ENCODE results near the gene KDELR3. TPM values are rescaled to one million over a fixed set of nuclear protein-coding genes. Genes with fewer than 3 reads are reported as not detected.
"Not testable (repeated sequence)": the region's sequence is repeated elsewhere in the genome, so short reads cannot be mapped to it uniquely, and the experiment has no call there.

The KDELR3 gene
- polyA plus RNA-seq, 2 donors: 1.0 to 1.3 TPM

DNA sequence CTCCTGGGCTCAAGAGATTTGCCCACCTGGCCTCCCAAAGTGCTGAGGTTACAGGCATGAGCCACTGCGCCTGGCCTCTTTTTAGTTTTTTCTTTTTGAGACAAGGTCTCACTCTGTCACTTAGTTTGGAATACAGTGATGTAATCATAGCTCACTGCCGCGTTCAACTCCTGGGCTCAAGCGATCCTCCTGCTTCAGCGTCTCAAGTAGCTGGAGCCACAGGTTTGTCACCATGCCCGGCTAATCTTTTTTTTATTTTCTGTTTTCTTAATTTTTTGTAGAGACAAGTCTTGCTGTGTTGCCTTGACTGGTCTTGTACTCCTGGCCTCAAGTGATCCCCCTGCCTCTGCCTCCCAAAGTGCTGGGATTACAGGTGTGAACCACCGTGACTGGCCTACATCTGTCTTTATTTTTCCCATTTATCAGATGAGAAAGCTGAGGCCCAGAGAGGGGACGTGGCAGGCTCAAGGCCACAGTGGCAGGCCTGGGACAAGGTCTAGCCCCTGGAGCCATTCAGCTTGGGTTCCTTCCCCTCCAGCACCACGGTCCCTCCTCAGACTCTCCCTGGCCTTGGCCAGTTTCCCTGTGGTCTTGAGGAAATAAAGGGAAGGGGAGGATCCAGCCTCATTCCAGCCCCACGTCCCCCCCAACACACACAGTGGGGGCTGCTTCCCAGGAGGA lies 2.8 kb upstream of the KDELR3 start:
- H3K27me3 ChIP-seq (ENCODE audit: control insufficient read depth in 1 of 2, insufficient read depth in 2 of 2, low read length in 2 of 2): peaks cover 0 to 6% of the 10 kb centered on the region in 2 donors
- 80 to 81% methylated on average over 10 of the region's 10 CpGs for WGBS, 2 donors
- H3K27ac ChIP-seq (ENCODE audit: low read depth in 2 of 2, low read length in 1 of 2): no peak overlapping the region
- no peaks in the 10 kb centered on the region for H3K9me3 ChIP-seq (ENCODE audit: control insufficient read depth in 2 of 2, insufficient read depth in 1 of 2, low read depth in 1 of 2, low read length in 1 of 2)
- H3K36me3 ChIP-seq (ENCODE audit: control insufficient read depth in 2 of 2, insufficient read depth in 2 of 2, low read length in 1 of 2): no peaks in the 10 kb centered on the region
- H3K4me1 ChIP-seq (ENCODE audit: control insufficient read depth in 2 of 2, insufficient read depth in 2 of 2, low read length in 1 of 2): peaks cover 4 to 7% of the 10 kb centered on the region in 2 donors
- no peak overlapping the region for H3K4me3 ChIP-seq (ENCODE audit: low read depth in 1 of 2, low read length in 2 of 2)

DNA sequence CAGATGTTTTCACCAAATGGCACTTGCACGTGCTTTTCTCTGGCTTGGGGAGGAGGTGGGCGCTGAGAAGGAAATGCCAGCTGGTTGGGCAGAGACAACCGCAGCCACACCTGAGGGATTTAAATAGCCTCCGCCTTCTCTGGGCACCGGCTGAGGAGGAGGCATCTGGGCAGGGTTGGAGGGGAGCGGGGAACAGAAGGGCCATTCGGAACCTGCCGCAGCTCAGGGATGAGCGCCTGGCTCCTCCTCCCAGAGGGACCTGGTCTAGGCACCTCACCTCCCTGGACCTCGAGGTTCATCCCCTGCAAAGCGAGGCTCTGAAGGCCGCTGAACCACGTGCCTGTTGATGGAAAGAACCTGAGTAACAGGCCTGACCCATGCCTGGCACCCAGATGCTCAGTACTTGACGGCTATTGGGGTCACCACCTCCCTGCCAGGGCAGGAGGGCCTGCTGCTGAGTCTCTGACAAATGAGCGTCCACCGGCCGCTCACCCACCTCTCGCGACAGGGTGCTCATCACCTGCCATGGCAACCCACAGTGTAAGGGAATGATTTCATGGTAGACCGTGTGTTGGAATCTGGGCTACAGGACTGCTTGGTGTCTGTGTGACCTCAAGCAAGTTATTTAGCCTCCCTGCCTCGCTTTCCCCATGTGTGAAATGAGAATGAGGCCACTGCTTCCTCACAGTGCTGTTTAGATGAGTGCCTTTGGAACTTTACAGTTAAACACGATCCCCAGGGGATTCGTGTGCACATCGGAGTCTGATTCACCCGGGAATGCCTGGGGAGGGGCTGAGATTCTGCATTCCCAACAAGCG lies 2.0 kb upstream of the KDELR3 start:
- no peak overlapping the region for H3K27ac ChIP-seq (ENCODE audit: low read depth in 2 of 2, low read length in 1 of 2)
- no peaks in the 10 kb centered on the region for H3K36me3 ChIP-seq (ENCODE audit: control insufficient read depth in 2 of 2, insufficient read depth in 2 of 2, low read length in 1 of 2)
- no peaks in the 10 kb centered on the region for H3K9me3 ChIP-seq (ENCODE audit: control insufficient read depth in 2 of 2, insufficient read depth in 1 of 2, low read depth in 1 of 2, low read length in 1 of 2)
- peaks cover 4 to 7% of the 10 kb centered on the region in 2 donors for H3K4me1 ChIP-seq (ENCODE audit: control insufficient read depth in 2 of 2, insufficient read depth in 2 of 2, low read length in 1 of 2)
- WGBS, 2 donors: 67 to 72% methylated on average over 26 of the region's 26 CpGs
- H3K4me3 ChIP-seq (ENCODE audit: low read depth in 1 of 2, low read length in 2 of 2): no peak overlapping the region
- peaks cover 0 to 4% of the 10 kb centered on the region in 2 donors for H3K27me3 ChIP-seq (ENCODE audit: control insufficient read depth in 1 of 2, insufficient read depth in 2 of 2, low read length in 2 of 2)

DNA sequence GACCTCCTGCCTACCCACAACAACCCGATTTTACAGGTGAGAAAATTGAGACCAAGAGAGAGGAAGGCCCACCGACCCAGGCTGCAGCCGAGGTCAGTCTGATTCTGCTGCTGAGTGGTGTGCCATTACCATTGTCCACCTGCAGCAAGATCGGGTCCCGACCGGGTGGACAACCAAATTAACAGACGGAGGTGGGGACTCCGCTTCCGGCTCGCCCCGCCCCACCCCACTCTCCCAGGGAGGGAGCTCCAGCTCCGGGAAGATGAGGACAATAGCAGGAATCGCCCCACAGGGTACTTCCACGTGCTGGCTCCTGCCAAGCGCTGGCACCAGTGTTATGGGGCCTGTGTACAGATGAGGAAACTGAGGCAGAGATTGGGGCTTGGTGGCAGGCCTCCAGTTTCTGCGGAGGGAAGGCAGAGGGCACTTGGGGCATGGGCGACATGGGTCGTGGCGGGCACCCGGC lies 425 bp upstream of the KDELR3 start:
- no peaks in the 10 kb centered on the region for H3K9me3 ChIP-seq (ENCODE audit: control insufficient read depth in 2 of 2, insufficient read depth in 1 of 2, low read depth in 1 of 2, low read length in 1 of 2)
- H3K4me3 ChIP-seq (ENCODE audit: low read depth in 1 of 2, low read length in 2 of 2): peak overlapping the region; percentile 42 to 44
- H3K4me1 ChIP-seq (ENCODE audit: control insufficient read depth in 2 of 2, insufficient read depth in 2 of 2, low read length in 1 of 2): peaks cover 0 to 7% of the 10 kb centered on the region in 2 donors
- 14 to 16% methylated on average over 16 to 20 of the region's 20 CpGs for WGBS, 2 donors
- H3K27me3 ChIP-seq (ENCODE audit: control insufficient read depth in 1 of 2, insufficient read depth in 2 of 2, low read length in 2 of 2): peaks cover 0 to 4% of the 10 kb centered on the region in 2 donors
- H3K27ac ChIP-seq (ENCODE audit: low read depth in 2 of 2, low read length in 1 of 2): peak overlapping the region in 1 of 2 donors; percentile 18
- no peaks in the 10 kb centered on the region for H3K36me3 ChIP-seq (ENCODE audit: control insufficient read depth in 2 of 2, insufficient read depth in 2 of 2, low read length in 1 of 2)

DNA sequence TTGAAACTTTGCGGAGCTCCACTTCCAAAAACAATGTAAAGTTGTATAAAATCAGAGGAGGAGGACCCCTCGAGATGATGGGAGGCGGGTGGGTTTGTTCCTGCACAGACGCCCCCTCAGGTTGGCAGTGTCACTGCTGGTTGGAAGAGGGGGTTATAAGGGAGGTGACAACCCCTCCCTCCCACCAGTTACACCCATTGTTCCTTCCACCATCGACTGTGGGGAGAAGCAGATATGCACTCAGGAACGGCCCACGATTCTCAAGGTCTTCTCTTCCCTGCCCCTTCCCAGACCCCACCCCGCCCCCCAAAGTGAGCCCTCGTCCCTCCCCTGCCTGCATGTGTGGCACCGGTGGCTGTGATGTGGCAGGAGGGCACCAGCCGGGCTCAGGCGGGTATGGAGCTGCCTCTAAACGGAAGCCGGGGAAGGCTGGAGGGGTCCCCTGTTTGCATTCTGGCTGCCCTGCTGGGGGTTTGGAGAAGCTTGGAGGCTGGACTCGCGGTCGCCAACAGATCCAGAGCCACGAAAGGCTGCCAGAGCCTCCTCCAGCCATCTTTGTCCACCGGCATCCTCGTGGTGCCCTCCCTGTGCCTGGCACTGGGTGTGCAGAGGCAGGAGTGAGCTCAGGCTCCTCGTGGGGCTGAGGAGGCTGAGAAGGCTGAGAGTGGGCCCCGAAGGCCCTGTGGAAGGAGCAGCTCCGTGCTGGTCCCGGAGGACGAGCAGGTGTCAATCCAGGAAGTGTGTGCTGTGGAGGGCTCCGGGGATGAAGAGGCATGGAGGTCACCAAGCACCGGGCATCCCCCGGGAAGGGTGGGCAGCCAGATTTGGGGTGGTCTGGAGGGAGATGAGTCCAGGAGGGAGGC lies 778 bp downstream of the KDELR3 start:
- Histone ChIP-seq H3K4me3 (ENCODE audit: low read depth in 1 of 2, low read length in 2 of 2) (peak overlapping the region; percentile 42 to 44), H3K27ac (ENCODE audit: low read depth in 2 of 2, low read length in 1 of 2) (peak overlapping the region in 1 of 2 donors; percentile 18), H3K36me3 (ENCODE audit: control insufficient read depth in 2 of 2, insufficient read depth in 2 of 2, low read length in 1 of 2) (no peaks in the 10 kb centered on the region), H3K9me3 (ENCODE audit: control insufficient read depth in 2 of 2, insufficient read depth in 1 of 2, low read depth in 1 of 2, low read length in 1 of 2) (no peaks in the 10 kb centered on the region), H3K27me3 (ENCODE audit: control insufficient read depth in 1 of 2, insufficient read depth in 2 of 2, low read length in 2 of 2) (no peaks in the 10 kb centered on the region), H3K4me1 (ENCODE audit: control insufficient read depth in 2 of 2, insufficient read depth in 2 of 2, low read length in 1 of 2) (peaks cover 0 to 7% of the 10 kb centered on the region in 2 donors)
- WGBS, 2 donors: 71 to 72% methylated on average over 27 to 28 of the region's 28 CpGs

DNA sequence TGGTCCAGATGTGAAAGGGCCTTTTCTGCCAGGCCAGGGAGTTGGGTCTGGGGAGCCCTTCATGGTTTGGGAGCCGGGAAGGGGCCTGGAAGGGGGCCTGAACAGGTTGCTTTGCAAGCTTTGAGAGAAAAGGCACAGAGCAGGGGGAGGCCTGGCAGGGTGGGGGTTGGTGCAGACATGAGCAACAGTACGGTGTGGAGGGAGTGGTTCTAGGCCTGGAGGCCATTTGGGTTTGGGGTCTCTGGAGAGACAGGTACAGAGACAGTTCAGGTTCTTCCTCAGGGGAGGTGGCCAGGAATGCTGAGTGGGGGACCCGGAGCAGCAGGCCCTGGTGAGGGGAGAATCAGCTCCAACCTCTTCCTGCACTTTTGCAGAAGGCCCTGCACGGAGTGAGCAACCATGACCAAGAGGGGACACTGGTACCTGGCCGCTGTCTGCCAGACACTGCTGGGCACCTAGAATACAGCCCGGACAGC lies 1.4 kb downstream of the KDELR3 start:
- H3K4me3 ChIP-seq (ENCODE audit: low read depth in 1 of 2, low read length in 2 of 2): no peak overlapping the region
- no peaks in the 10 kb centered on the region for H3K27me3 ChIP-seq (ENCODE audit: control insufficient read depth in 1 of 2, insufficient read depth in 2 of 2, low read length in 2 of 2)
- no peak overlapping the region for H3K27ac ChIP-seq (ENCODE audit: low read depth in 2 of 2, low read length in 1 of 2)
- H3K4me1 ChIP-seq (ENCODE audit: control insufficient read depth in 2 of 2, insufficient read depth in 2 of 2, low read length in 1 of 2): peaks cover 0 to 7% of the 10 kb centered on the region in 2 donors
- WGBS, 2 donors: 91 to 93% methylated on average over 6 of the region's 6 CpGs
- no peaks in the 10 kb centered on the region for H3K36me3 ChIP-seq (ENCODE audit: control insufficient read depth in 2 of 2, insufficient read depth in 2 of 2, low read length in 1 of 2)
- H3K9me3 ChIP-seq (ENCODE audit: control insufficient read depth in 2 of 2, insufficient read depth in 1 of 2, low read depth in 1 of 2, low read length in 1 of 2): no peaks in the 10 kb centered on the region

DNA sequence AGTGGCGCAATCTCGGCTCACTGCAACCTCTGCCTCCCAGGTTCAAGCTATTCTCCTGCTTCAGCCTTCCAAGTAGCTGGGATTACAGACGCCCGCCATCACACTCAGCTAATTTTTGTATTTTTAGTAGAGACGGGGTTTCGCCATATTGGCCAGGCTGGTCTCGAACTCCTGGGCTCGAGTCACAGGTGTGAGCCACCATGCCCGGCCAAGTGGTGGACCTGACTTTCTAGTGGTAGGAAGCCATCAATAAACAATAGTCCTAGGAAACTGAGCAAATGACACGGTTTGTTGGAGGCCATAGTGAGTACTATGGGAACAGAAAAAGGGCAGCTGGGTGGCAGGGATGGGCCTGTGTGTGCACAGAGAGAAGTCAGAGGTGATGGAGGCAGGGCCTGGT lies 2.3 kb downstream of the KDELR3 start:
- H3K27me3 ChIP-seq (ENCODE audit: control insufficient read depth in 1 of 2, insufficient read depth in 2 of 2, low read length in 2 of 2); H3K36me3 ChIP-seq (ENCODE audit: control insufficient read depth in 2 of 2, insufficient read depth in 2 of 2, low read length in 1 of 2); H3K27ac ChIP-seq (ENCODE audit: low read depth in 2 of 2, low read length in 1 of 2); H3K9me3 ChIP-seq (ENCODE audit: control insufficient read depth in 2 of 2, insufficient read depth in 1 of 2, low read depth in 1 of 2, low read length in 1 of 2); H3K4me1 ChIP-seq (ENCODE audit: control insufficient read depth in 2 of 2, insufficient read depth in 2 of 2, low read length in 1 of 2); H3K4me3 ChIP-seq (ENCODE audit: low read depth in 1 of 2, low read length in 2 of 2): not testable (repeated sequence)
- WGBS, 2 donors: 95% methylated on average over 10 of the region's 10 CpGs

DNA sequence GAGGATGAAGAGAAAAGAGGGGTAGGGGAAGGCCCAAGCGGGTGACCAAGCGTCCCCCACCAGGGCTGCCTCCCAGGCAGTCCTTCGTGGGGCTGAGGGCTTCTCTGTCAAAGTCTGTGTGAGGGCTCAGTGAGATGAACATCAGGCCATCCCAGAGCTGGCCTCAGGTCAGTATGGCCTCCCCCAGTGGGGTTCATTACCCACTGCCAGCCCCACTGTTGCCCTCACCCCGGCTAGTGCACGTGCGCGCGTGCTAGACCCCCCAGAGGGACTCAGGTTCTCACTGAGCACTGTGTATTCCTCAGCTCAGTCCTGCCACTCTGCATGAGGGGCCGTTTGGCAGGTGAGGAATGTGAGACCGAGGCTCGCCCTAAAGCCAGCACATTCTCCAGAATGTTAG lies 3.3 kb downstream of the KDELR3 start:
- H3K27ac ChIP-seq (ENCODE audit: low read depth in 2 of 2, low read length in 1 of 2): no peak overlapping the region
- no peaks in the 10 kb centered on the region for H3K27me3 ChIP-seq (ENCODE audit: control insufficient read depth in 1 of 2, insufficient read depth in 2 of 2, low read length in 2 of 2)
- peaks cover 0 to 7% of the 10 kb centered on the region in 2 donors for H3K4me1 ChIP-seq (ENCODE audit: control insufficient read depth in 2 of 2, insufficient read depth in 2 of 2, low read length in 1 of 2)
- WGBS, 2 donors: 87 to 92% methylated on average over 11 of the region's 11 CpGs
- no peaks in the 10 kb centered on the region for H3K36me3 ChIP-seq (ENCODE audit: control insufficient read depth in 2 of 2, insufficient read depth in 2 of 2, low read length in 1 of 2)
- H3K4me3 ChIP-seq (ENCODE audit: low read depth in 1 of 2, low read length in 2 of 2): no peak overlapping the region
- H3K9me3 ChIP-seq (ENCODE audit: control insufficient read depth in 2 of 2, insufficient read depth in 1 of 2, low read depth in 1 of 2, low read length in 1 of 2): no peaks in the 10 kb centered on the region

DNA sequence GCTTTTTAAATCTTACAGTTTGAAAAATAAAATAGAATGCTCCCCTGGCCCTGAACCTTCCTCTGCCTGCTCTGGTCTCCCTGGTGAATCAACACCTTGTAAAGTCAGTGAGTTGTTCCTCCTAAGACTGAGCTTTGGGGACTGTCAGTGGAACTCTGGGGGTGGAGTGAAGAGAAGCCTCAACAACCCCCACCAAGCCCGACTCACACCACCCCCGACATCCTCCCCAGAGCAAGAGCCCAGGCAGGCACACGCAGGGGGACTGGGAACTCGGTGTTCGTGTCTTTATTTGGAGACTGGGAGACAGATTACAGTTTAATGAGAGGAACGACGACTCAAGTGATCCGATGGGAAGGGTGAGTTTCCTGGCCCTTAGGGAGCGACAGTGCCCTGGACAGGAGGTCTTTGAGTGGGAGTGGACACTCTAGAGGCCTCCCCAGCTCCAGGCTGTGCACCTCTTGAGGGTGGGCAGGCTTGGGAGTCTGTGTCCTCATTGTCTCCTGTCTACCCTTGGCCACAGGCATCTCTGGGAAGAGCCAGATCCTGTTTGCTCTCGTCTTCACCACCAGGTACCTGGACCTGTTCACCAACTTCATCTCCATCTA lies 6.2 kb downstream of the KDELR3 start:
- WGBS, 2 donors: 63% methylated on average over 10 of the region's 10 CpGs
- Histone ChIP-seq H3K4me3 (ENCODE audit: low read depth in 1 of 2, low read length in 2 of 2) (no peak overlapping the region), H3K4me1 (ENCODE audit: control insufficient read depth in 2 of 2, insufficient read depth in 2 of 2, low read length in 1 of 2) (no peaks in the 10 kb centered on the region), H3K27ac (ENCODE audit: low read depth in 2 of 2, low read length in 1 of 2) (no peak overlapping the region), H3K27me3 (ENCODE audit: control insufficient read depth in 1 of 2, insufficient read depth in 2 of 2, low read length in 2 of 2) (no peaks in the 10 kb centered on the region), H3K36me3 (ENCODE audit: control insufficient read depth in 2 of 2, insufficient read depth in 2 of 2, low read length in 1 of 2) (no peaks in the 10 kb centered on the region), H3K9me3 (ENCODE audit: control insufficient read depth in 2 of 2, insufficient read depth in 1 of 2, low read depth in 1 of 2, low read length in 1 of 2) (no peaks in the 10 kb centered on the region)

DNA sequence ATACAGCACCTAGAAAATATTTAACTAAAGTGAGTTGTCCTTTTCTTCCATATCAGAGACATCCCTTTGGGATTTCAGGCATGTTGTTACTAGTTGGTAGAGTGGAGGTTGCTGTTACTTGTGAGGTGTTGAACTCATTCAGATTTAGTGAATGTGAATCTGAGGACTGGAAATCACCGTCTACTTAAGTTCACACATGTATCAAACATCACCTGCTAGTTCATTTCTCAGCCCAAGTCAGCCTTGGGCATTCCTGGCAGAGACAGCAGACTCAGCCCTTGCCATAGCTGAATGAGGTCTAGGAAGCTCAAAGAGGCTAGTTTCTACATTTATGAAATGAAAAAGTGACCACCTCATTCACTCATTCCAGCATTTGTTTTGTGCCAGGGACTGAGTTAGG lies 9.7 kb downstream of the KDELR3 start:
- Histone ChIP-seq H3K27ac (ENCODE audit: low read depth in 2 of 2, low read length in 1 of 2) (no peak overlapping the region), H3K9me3 (ENCODE audit: control insufficient read depth in 2 of 2, insufficient read depth in 1 of 2, low read depth in 1 of 2, low read length in 1 of 2) (no peaks in the 10 kb centered on the region), H3K36me3 (ENCODE audit: control insufficient read depth in 2 of 2, insufficient read depth in 2 of 2, low read length in 1 of 2) (peaks cover 2 to 9% of the 10 kb centered on the region in 2 donors), H3K4me3 (ENCODE audit: low read depth in 1 of 2, low read length in 2 of 2) (no peak overlapping the region), H3K4me1 (ENCODE audit: control insufficient read depth in 2 of 2, insufficient read depth in 2 of 2, low read length in 1 of 2) (no peaks in the 10 kb centered on the region), H3K27me3 (ENCODE audit: control insufficient read depth in 1 of 2, insufficient read depth in 2 of 2, low read length in 2 of 2) (no peaks in the 10 kb centered on the region)
- WGBS, 2 donors: 58 to 65% methylated on average over 1 of the region's 1 CpG

Data from esophagus (tissue), 2 donors.